Psoas muscle (tissue), 8 donors: ENCODE data around the gene KDM2B. TPM values are rescaled to one million over a fixed set of nuclear protein-coding genes. Genes with fewer than 3 reads are reported as not detected.
A peak's percentile ranks its signal among the peaks of the same experiment; 100 is the strongest.

Experiments used
- ATAC-seq, 4 donors: fragments of 200-7000 bp; cut with Tn5 transposase; one replicate each; pipeline ENCODE4 v1.9.1; 2020; ENCODE audit warnings: moderate library complexity in 3 of 4, mild to moderate bottlenecking in 2 of 4
- DNase-seq, 2 donors: peaks; one replicate each; pipeline ENCODE4 v3.0.0-alpha.2; 2020
- H3K27ac ChIP-seq: fragments of 200-600 bp; one replicate; pipeline ENCODE4 v1.8.0; 2022
- H3K27me3 ChIP-seq, 3 donors: fragments of 200-600 bp in 1 of 3; one replicate each; pipeline versions ENCODE4 v1.6.1 to v1.8.0; 2013 to 2022; ENCODE audit warnings: low read length in 2 of 3, mild to moderate bottlenecking in 2 of 3, moderate library complexity in 1 of 3; ENCODE audit not compliant: insufficient read depth in 3 of 3
- H3K36me3 ChIP-seq, 2 donors: fragments of 200-600 bp in 1 of 2; one replicate each; pipeline versions ENCODE4 v1.6.1 to v1.8.0; 2013 to 2022; ENCODE audit warnings: low read depth in 1 of 2, mild to moderate bottlenecking in 1 of 2, moderate library complexity in 1 of 2; ENCODE audit not compliant: insufficient read depth in 1 of 2
- H3K4me1 ChIP-seq: fragments of 200-600 bp; one replicate; pipeline ENCODE4 v1.8.0; 2022
- H3K4me3 ChIP-seq: fragments of 200-600 bp; one replicate; pipeline ENCODE4 v1.8.0; 2022; ENCODE audit warnings: mild to moderate bottlenecking
- H3K9me3 ChIP-seq: fragments of 200-600 bp; one replicate; pipeline ENCODE4 v1.8.0; 2022
- WGBS, 3 donors: extraction: QIAGEN DNeasy Blood & Tissue Kit; methylation state at CpG; one replicate each; pipeline versions ENCODE4 v1.1.6 to v1.1.7; 2013; 5-methylcytosine and 5-hydroxymethylcytosine counted together
- intact Hi-C, 2 donors: fragments of 100-400 bp; cut with DNase I; formaldehyde crosslinking; loops; one replicate each; pipeline versions ENCODE4 v1.11.0 to v1.14.2; 2022
- long read RNA-seq, 2 donors: library from polyadenylated mRNA; unstranded; transcript quantifications; one replicate each; pipeline ENCODE4 v2.0.0, GENCODE V29; 2021
- polyA plus RNA-seq, 3 donors: library from polyadenylated mRNA; stranded (reverse); fragments of 200-250 nt; gene quantifications; one replicate each; pipeline ENCODE4 v1.2.3, GENCODE V29; 2013
- total RNA-seq, 4 donors: library from RNA; stranded (reverse); fragmentation: NEBNext Ultra II Directional in 2 of 4; extraction: Animal tissue kit (Norgen Biotek cat#: 25700) in 2 of 4; gene quantifications; one replicate each; pipeline versions ENCODE4 v1.2.1 to v1.2.4, GENCODE V29; 2021 to 2023
- TF ChIP-seq, protein P1 (sequence below): fragments of 200-600 bp; IDR thresholded peaks from one replicate; pipeline ENCODE4 v1.8.0; 2022; ENCODE audit warnings: antibody characterized with exemption
- donor health status: healthy with polysubstance abuse.
- donor health status: DM: no; HTN: no; CAD: no; lungs with moderate emphysema.
- donor health status: Bipolar disorder and iron deficiency.
- donor health status: healthy.
- donor health status: DM: yes; HTN: yes; CAD: no.
- donor health status: DM: no; HTN: no; CAD: no.
- donor health status: DM: no; HTN: no; CAD: no.
- donor health status: DM: yes; HTN: yes; CAD: no.

Gene KDM2B
- 10 to 100 TPM in 3 of 4 donors, 1 to 10 TPM in 1; 7.5 to 11.5 (median 10.5) TPM for total RNA-seq
- polyA plus RNA-seq = 1 to 10 TPM; 6.3 to 9.9 (median 6.7) TPM
- long read RNA-seq, donor 1, partial matches to known transcripts = 2 of 3 reads
- long read RNA-seq, donor 1, other reads (novel, unspliced or antisense) = 1 of 3 reads
- long read RNA-seq, donor 2, partial matches to known transcripts = 2 of 7 reads
- long read RNA-seq, donor 2, other reads (novel, unspliced or antisense) = 5 of 7 reads

GRCh38 chr12:121580959-121581685, at the start of gene KDM2B:
Gene KDM2B (minus strand): TSS chr12:121581023. CDS start chr12:121580911, 112 bp downstream.
- TF ChIP-seq, protein P1, sequence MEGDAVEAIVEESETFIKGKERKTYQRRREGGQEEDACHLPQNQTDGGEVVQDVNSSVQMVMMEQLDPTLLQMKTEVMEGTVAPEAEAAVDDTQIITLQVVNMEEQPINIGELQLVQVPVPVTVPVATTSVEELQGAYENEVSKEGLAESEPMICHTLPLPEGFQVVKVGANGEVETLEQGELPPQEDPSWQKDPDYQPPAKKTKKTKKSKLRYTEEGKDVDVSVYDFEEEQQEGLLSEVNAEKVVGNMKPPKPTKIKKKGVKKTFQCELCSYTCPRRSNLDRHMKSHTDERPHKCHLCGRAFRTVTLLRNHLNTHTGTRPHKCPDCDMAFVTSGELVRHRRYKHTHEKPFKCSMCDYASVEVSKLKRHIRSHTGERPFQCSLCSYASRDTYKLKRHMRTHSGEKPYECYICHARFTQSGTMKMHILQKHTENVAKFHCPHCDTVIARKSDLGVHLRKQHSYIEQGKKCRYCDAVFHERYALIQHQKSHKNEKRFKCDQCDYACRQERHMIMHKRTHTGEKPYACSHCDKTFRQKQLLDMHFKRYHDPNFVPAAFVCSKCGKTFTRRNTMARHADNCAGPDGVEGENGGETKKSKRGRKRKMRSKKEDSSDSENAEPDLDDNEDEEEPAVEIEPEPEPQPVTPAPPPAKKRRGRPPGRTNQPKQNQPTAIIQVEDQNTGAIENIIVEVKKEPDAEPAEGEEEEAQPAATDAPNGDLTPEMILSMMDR = no peak
- no peaks in the 10 kb centered on the region for H3K36me3 ChIP-seq
- no peaks in the 10 kb centered on the region for H3K27me3 ChIP-seq
- WGBS, 3 donors = 37 to 42% (median 37%) methylated on average over 23 of the region's 23 CpGs
- ATAC-seq (peak; percentile 39 to 48 (median 43)), DNase-seq (no peak)
- intact Hi-C loops = no loop called here
- H3K9me3 ChIP-seq = no peaks in the 10 kb centered on the region
- peaks cover 32% of the 10 kb centered on the region for H3K4me1 ChIP-seq
- H3K27ac ChIP-seq = peak within 1 kb of the TSS; percentile 93
- peak within 1 kb of the TSS; percentile 82 for H3K4me3 ChIP-seq

- H3K4me3 ChIP-seq = peak overlapping the region; percentile 87
- no peaks in the 10 kb centered on the region for H3K36me3 ChIP-seq
- intact Hi-C loops = loop anchor here (5.0 kb wide), 4 partner anchors 44 to 76 kb away; no protein-coding TSS in a partner anchor
- peak overlapping the region; percentile 96 for H3K27ac ChIP-seq
- TF ChIP-seq, protein P1 = no peak
- no peaks in the 10 kb centered on the region for H3K27me3 ChIP-seq
- no peak for ATAC-seq
- H3K4me1 ChIP-seq = peaks cover 62% of the 10 kb centered on the region
- DNase-seq = no peak
- 80 to 91% (median 81%) methylated on average over 5 of the region's 5 CpGs for WGBS, 3 donors
- H3K9me3 ChIP-seq = no peaks in the 10 kb centered on the region
These were observed 47.7 kb upstream of the KDM2B start for GRCh38 chr12:121628536-121628935.

DNA sequence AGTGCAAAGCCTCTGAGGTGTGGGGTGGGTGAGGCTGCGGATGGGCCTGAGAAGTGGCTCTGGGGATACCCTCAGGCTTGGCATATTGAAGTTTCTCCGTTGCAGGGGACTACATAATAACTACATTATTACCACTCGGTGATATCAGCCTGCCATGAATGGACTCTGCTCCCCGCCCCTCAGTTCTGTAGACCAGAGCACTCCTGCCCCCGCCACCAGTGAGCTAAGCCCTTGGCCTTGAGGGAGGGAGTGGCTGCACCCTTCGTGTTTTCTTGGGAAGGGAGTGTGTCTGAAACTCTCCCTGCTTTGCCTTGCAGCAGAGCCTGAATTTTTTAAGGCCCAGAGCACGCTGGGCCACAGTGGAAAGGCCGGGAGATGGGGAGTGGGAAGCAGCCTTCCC, 47.2 kb upstream of the KDM2B start:
- 58 to 61% (median 60%) methylated on average over 8 of the region's 8 CpGs for WGBS, 3 donors
- DNase-seq (no peak), ATAC-seq (no peak)
- Histone ChIP-seq H3K27me3 (no peaks in the 10 kb centered on the region), H3K4me3 (peak overlapping the region; percentile 87), H3K36me3 (no peaks in the 10 kb centered on the region), H3K27ac (peak overlapping the region; percentile 96), H3K9me3 (no peaks in the 10 kb centered on the region), H3K4me1 (peaks cover 58% of the 10 kb centered on the region)
- TF ChIP-seq, protein P1 = no peak
- intact Hi-C loops = loop anchor here (5.0 kb wide), 4 partner anchors 44 to 76 kb away; no protein-coding TSS in a partner anchor

DNA sequence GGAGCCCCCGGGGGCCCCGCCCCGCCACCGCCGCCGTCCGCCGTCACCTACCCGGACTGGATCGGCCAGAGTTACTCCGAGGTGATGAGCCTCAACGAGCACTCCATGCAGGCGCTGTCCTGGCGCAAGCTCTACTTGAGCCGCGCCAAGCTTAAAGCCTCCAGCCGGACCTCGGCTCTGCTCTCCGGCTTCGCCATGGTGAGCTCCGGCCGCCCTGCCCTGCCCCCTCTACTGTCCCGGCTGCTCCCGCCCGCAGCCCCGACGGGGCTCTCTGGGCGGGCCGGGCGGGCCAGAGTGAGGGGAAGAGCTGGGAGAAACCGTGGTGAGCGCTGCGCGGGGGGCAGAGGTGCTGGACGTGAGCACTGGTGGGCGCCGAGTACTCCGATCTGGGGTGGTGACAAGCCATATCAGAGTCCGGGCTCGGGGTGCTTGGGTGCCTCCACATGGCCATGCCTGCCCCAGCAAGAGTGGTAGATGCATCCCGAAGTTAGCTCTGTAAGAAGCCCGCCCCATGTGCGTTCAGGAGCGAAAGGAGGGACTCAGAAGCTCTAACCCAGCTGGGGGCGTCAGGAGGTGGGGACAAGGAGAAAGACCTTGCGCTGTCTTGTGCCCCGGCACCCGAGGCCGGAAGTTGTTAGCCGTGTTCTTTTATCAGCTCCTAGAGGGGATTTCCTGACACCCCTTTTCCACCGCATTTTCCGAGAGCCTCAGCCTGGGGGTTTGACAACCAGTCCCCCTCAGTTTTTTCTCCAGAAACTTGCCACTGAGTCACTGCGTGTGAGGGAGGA, 46.2 kb upstream of the KDM2B start:
- H3K27me3 ChIP-seq = no peaks in the 10 kb centered on the region
- H3K4me3 ChIP-seq = peak overlapping the region; percentile 87
- no peaks in the 10 kb centered on the region for H3K9me3 ChIP-seq
- TF ChIP-seq, protein P1 = no peak
- H3K4me1 ChIP-seq = peaks cover 50% of the 10 kb centered on the region
- WGBS, 3 donors = 0 to 1% (median 1%) methylated on average over 38 to 53 of the region's 53 CpGs
- DNase-seq (peak; percentile 63 to 77), ATAC-seq (peak; percentile 44 to 66 (median 55))
- intact Hi-C loops = loop anchor here (5.0 kb wide), 4 partner anchors 45 to 75 kb away; no protein-coding TSS in a partner anchor
- H3K36me3 ChIP-seq = no peaks in the 10 kb centered on the region
- H3K27ac ChIP-seq = peak overlapping the region; percentile 96
